Measurements from ENCODE around the gene TASP1.

GRCh38 chr20:13515796-13516558 lies 122.8 kb downstream of the TASP1 start:
- TF ChIP-seq CTCF (IDR thresholded peaks at IDR 0.05; ENCODE audit: borderline replicate concordance, extremely low read depth, low read length, poor library complexity, severe bottlenecking) (no peak), EZH2 (IDR thresholded peaks at IDR 0.05; ENCODE audit: borderline replicate concordance, low read depth, low read length, severe bottlenecking) (no peak)

Data from DND-41 (cell line).